Activated T-helper 1 cell treated with Interleukin-2 at 50 U/mL for 16 hours (primary cell): ENCODE measurements around the gene MMD.
"Not testable (repeated sequence)": the region's sequence is repeated elsewhere in the genome, so short reads cannot be mapped to it uniquely, and the experiment has no call there.

Experiments used
- DNase-seq: peaks from one replicate; pipeline ENCODE4 v3.0.0-alpha.2; 2020; ENCODE audit warnings: low read depth

The MMD gene

DNA sequence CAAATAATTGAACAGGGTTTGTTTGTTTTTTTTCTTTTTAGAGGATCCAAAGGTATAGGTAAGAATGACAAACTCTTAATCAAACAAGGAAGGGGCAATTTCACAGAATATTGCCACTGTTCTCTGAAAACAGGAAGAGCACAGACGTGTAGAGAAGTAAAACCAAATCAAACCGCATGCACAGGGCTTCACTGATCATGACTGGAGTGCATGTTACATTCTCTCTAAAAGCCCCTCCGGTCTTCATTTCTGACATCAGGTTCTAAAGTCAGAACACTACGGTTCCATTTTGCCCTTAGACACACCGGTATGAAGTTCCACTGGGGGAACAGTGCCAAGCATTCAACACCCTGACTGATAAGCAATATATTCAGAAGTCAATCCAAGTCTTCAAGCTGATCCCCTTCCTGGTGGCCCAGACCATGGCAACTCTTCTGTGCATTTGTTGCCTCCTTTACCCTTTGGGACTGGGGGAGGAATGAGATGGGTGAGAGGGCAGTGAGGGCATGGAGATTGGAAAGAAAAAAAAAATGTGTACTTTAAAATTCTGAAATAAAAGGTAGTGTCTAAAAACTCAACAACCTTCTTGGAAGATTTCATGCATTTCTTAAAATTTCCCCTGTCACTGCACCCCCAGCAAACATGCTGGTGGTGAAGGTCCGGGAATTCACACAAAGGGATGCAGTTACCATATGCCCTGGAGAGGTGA is 1.4 kb downstream of the MMD start:
- DNase-seq = no peak

DNA sequence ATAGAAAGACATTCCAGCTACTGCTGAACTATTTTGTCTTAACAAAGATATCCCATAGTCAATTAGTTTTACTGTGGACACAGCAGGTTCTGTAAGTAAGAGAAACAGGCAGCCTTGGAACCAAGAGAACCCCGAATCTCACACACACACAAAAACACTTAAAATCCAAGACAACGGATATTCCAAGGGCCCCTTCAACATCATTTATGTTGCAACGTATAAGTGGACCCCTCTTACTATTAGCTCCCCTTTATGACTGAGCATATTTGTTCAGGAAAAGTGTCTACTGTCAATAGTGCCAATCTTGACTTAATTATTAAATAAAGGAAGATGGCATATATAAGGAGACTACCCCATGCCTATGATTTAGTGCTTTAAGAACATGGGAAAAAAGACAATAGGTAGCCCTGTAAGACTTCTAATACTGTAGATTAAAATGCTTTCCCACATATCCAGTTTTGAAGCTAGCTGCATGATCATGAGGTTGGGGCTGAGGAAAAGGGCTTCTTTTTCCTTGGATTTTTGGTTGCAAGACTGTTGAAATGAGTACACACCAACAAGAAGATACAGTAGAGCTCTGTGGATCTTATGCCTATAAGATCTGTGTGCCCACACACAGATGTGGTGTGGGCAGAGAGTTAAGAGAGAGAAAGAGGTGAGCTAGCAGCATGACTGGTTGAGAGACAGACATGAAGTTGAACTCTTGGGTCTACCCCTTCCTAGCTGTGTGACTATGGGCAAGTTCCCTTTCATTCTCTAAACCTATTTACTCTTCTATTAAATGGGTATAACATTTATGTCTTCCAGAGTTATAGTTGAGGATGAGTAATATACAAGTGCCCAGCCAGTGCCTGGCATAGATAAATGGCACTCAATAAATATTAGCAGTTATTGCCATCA is 3.0 kb downstream of the MMD start:
- DNase-seq = no peak

GRCh38 chr17:55417411-55418268 is 4.0 kb downstream of the MMD start:
- no peak for DNase-seq

- no peak for DNase-seq
Observed at GRCh38 chr17:55416470-55417052, 5.1 kb downstream of the MMD start.

- no peak for DNase-seq
Observed at GRCh38 chr17:55416000-55416399, 5.6 kb downstream of the MMD start.

GRCh38 chr17:55414983-55415382 is 6.7 kb downstream of the MMD start:
- no peak for DNase-seq

DNA sequence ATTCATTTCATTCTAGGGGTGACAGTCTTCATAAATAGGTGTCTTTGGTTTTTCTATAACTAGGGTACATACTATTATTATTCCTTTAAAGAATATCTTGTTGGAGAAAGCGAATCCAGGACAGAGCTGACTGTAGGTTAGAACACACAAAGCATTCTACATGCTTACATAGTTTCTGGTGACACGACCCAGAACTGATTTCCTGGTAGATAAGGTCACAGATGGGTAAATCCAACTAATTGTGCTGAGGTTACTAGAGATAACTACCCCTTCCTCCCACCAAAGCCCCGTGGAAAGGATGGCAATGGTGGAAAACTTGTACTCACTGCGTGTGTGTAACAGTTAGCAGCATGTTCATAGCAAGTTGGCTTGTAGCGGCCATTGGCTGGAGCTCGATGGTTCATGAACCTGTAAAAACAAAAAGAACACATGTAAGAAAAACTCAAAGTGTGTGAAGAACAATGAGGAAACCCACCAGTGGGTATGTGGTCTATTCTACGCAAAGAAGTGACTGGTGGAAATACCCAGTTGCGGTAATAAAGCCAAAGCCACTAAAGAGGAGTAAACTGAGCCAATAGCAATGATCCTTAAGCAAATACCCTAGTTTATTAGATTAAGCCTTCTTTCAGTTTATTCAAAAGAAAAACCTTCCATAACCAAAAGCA is 7.7 kb downstream of the MMD start:
- no peak for DNase-seq

GRCh38 chr17:55411463-55411855 is 10.2 kb downstream of the MMD start:
- no peak for DNase-seq

- no peak for DNase-seq
Observed at GRCh38 chr17:55410722-55411462, 10.7 kb downstream of the MMD start.

- DNase-seq = no peak
Observed at GRCh38 chr17:55409030-55409800, 12.4 kb downstream of the MMD start.

DNA sequence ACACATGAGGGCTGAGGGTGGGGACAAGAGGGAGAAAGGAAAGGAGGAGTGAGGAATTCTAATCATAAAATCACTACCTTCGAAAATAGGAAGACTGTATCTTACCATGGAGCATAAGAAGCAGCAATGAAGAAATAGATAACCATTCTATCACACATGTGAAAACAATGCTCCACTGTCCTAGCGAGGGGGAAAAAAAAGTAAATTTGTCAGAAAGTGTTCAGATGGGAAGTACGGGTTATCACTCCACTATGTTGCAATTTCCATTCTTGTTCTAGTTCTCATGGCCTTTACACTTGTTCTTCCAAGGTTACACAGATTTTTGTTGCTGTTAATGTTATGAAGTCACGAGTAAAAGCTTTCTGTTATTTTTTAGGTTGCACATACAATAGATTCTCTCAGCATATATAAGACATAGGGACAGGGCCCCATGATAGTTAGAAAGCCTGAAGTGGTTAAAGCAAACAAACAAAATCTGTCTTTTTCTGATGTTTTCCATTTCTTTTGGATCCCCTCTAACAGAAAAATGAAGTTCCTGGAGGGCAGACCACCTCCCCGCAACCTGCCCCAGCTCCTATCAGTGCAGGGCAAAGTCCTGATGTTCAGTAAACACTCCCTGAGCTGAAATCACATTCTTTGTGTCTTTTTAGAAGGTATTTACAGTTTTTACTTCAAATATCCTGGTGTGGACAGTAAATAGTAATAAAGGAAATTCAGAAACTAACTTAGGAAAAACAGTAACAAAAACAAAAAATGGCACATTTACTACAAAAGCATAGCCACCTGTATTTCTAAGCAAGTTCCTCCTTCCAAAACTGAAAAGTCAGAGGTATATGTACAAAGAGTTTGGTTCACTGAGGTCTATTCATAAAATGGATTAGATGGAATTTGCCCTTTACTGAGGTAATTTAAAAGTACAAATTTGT is 13.7 kb downstream of the MMD start:
- no peak for DNase-seq

DNA sequence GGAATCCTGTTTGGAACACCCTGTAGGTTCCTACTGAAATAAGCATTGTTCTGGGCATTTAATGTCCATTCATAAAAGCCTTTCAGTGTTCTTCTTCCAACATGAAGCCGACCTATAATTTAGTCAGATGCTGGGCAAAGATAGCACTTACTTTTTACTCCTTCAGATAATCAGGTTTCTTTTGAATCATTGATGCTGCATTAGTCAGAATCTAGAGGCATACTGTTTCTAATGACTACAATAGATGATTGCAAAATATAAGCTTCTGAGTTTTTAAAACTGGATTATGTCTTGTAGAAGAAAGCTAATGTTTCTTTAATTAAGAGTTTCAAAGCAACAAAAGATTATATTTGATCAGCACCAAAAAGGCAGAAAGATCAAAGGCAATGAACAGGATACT is 16.0 kb downstream of the MMD start:
- DNase-seq = no peak

GRCh38 chr17:55404197-55404596 is 17.4 kb downstream of the MMD start:
- not testable (repeated sequence) for DNase-seq

DNA sequence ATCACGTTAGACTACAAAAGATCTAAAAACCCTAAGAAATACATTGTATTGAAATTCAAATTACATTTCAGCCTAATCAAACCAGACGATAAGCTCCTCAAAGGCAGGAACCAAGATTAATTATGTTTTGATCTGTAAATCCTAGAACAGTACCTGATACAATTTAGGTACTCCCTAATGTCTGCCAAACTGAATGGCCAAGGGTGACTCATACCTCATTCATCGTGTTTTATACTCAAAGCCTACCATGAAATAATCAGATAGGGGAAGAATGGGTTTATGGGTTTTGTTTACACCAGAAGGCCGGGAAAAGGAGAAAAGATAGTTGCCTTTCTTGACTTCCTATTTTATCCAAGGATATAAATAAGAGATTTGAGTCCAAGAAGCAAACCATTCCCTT is 19.3 kb downstream of the MMD start:
- no peak for DNase-seq

GRCh38 chr17:55398689-55399088 is 22.9 kb downstream of the MMD start:
- no peak for DNase-seq

DNA sequence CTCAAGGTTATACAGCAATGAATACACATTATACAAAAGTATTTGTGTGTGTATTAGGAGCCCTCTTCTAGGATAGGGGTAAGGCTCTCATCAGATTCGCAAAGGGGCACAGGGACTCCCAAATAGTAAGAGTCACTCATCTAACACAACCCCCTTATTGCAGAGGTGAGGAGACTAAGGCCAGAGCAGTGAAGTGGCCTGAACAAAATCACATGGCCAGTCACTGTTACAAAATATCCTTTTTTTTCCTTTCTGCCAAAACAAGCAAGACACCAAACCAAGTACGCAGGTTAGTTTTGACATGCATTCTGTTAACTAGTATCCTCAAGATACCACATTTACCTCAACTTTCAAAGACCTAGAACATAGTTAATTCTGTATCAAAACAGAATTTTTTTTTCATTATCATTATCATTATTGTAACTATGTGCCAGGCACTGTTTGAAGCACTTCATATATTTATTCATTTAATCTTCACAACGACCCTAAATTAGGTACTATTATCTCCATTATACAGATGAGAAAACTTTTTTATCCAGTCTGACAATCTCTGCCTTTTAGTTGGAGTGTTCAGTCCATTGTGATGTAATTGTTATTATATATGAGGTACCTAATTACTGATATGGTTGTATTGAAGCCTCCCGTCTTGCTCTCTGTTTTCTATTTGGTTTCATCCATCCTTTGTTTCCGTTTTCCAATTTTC is 25.7 kb downstream of the MMD start:
- DNase-seq = no peak

DNA sequence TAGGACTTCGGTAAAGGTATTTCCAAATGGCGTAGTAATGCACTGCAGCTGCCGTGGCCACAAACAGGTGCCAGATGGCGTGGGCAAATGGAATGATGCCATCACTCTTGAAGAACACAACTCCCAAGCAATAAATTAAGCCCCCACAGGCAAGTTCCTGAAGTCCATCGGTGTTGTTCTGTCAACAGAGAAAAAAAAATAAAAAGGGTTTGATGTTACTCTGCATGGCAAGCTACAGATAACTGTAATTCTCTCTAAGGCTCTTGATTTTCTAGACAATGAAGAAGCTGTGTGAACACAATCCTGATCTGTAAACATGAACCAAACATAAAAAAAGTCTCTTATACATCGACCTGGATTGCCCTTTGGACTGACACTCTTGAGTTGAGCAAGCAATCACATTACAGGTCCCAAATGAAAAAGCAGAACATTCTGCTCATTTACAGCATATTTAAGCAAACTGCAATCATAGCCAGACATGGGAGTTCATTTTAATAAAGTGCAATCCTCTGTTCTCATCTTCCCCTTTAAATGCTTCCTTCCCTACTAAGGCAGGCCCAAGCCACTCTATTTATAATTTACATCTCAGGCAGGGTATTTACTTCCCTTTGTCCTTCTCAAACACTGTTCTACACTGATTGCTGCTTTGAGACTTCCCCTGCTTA is 27.1 kb downstream of the MMD start:
- no peak for DNase-seq
